Fibroblast of skin of left quadriceps (primary cell): ENCODE data around the gene TSPAN2.
A peak's percentile ranks its signal among the peaks of the same experiment; 100 is the strongest.

Source experiments
- DNase-seq, 2 experiments: peaks; one replicate each; pipeline ENCODE4 v3.0.0-alpha.2; 2013; ENCODE audit warnings: low read depth in 2 of 2

Gene TSPAN2

DNA sequence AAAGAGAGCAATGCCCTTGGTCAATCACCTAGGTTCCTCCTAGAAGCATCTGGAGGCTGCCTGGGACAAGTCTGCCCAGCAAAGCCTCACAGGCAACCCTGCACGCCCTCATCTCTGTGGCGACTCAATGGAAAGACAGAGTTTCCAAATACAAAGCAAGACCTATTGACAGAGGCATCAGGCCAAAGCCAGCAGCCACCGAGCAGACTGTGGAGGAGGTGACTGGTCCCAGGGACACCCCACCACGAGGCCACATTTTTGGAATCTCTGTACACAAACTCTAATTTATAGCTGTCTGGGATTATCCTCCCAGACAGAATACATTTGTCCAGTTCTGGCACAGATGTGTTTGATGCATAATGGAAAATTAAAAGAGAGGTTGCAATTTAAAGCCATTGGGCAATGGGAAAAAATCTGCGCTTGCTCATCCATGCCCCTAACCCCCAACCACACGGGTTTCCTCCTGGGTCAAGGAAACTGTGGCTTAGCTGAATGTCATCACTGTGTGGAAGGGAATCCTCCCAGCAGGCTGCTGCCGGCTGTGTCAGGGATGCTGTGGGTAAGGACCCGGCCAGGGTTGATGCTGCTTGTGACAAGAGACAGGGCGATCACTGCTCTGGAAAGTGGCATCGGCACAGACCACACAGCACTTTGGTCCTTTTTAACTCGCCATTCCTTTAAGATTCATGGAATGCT, 14.3 kb downstream of the TSPAN2 start:
- DNase-seq: no peak

DNA sequence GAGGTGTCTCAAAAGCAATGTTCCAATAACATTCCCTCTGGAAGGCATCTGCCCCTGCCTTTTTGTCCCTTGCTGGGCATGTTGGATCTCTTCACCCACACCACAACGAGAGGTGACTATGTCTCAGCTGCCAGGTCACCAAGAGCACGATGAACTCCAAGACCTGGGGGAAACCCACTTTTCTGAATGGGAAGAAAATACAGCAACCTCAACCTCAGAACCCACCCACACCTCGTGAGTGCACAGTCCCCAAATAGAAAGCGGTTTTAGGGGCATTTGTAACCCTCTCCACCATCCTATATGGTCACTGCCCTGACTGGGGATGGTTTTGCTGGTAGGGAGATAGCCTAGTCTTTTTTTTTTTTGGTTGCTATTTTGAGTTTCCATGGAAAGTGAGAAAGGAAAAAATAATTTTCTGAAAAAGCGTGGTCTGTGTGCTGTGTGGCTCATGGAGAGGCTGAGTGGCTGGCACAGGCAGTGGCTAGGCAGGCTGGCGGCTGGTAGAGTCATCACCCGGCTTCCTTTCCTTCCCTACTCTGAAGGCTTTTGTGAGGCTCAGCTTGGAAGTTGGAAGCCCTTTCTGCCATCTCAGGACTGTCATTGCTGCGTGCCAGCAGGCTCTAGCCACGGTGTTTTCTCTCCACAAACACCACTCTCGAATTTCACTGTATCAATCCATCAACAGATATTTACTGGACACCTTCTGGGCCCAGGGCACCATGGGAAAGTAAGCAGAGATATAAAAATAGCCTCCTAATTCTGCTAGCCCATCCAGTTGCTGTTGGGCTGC, 15.8 kb downstream of the TSPAN2 start:
- no peak for DNase-seq

DNA sequence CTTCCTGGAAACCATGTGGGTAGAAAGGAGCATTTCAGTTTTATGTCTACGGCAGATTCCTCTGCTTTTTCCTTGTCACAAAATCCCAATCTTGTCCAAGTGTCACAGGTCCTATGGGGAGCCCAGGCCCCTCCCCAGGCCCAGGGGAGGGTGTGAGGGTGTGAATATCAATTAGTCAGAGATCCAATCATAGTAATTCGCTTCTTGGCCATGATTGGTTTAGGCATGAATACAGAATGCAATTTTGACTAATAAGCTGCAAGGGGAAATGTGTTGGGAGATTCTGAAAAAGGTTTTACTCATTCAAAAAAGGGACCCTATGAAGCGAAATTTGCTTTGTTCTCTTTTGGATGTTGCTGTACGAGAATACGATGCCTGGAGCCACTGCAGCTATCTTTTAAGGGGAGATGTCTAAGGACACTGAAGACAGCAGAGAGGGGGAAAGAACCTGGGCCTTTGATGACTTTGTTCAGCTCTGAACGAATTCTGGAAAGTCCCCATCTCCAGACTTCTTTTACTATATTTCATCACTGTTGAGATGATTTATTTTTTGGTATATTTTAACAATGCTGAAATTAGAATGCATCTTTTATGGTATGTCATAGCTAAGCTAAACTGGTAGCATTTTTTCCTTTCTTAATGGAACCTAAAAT, 18.2 kb downstream of the TSPAN2 start:
- no peak for DNase-seq

DNA sequence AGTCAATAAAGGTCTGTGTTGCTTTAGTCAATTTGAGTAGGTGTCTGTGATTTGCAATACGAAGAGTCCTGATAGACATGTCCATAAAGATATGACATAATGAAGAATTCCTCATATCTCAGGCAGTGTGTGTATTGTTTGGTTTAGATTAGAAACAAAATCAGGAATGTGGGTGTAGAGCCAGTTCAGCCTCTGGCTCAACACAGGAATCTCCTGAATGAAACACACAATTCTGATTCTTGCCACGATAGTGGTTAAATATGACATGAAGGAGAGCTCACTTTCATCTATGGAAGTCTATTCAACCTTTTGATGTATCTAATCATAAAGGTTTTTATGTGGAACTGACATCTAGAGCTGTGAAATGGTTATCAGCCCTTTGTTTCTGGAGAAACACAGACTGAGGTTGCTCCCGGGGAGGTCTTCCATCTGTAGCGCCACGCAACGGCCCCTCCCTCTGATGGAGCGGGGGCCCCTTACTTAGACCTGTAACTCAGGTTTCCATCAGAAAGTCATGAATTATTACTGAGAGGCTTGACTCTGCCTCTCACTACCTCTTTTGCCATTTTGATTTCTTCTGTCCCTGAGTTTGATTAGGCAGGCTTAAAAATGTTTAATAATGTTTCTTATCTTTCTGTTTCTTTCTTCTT, 19.5 kb downstream of the TSPAN2 start:
- DNase-seq: no peak

DNA sequence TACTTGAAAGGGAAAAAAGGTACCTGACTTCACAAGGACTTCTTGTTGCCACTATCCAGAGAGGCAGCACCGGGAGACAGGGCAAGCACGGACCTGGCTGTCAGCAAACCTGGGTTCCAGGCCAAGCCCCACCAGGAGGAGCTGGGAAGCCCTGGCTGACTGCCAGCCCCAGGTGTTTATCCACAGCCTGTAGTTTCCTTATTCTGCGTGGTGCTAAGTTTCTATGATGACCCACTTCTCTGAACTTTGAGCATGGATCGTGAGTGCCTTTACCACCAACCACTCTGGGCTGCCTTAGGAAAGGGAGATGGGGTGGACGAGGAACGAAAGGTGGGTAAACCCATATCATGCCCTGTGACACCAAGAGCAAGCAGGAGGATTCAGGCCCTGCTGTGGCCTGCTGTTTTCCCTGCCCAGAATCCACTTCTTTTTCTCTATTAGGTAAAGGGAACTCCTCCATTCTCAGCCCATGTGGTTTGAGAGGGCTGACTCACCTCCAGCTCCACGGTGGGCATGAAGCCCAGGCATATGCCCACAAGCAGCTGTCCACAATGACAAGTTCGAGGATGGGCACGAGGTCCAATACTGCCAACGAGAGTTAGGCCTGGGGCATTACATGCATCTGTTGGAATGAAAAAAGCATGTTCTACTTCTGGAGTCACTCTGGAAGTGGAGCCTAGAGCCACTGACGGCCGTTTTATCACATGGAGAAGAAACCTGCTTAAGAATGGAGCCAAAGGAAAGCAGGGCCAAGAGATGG, 20.3 kb downstream of the TSPAN2 start:
- DNase-seq: no peak

DNA sequence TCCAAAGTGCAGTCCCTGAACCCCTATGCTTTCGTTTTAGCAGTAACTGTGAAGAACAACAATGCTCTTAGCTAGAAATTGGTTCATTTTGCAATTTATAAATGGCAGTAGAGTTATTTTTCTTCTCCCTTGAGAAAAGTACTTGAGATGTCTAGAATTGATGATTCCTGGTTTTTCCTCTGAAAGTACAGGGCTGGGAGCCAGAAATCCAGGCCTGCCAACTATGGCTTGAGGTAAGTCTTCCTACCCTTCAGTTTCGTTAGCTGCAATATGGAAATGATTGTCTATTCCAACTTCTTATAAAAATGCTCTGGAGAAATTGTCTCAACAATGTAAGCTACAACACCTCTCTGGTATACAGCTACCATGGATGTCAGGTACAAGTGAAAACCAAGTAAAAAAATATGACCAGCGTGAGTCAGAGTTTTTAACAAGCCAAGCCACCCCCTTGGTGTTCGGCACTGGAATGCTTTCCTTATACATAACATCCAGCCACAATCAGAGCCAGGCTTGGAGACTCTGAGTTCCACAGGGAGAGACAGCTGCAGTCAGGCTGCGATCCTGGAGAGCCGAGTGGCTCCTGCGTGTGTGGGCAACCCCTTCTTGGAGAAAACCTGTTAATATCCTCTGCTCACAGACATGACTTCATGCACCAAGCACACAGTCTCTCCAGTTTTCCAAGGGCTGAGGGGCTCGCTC, 22.0 kb downstream of the TSPAN2 start:
- DNase-seq: peak in 1 of 2 experiments; percentile 17

DNA sequence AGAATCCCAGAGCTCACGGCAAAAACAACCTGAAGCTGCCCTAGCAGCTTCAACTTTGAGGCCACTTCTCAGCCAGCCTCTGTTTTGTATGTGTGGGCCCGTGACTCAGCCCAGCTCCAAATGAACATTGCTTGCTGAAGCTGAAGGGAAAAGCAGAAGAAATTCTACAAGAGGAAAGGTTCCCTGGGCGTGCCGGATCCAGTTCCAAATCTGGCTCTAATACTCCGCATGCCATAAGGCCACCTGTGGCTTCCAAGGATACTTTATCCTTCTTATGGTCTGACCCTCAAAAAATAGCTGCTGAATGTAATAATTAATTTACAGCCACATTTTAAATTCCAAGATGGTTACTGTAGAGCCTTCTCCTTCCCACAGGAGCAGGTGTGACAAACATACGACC, 24.3 kb downstream of the TSPAN2 start:
- no peak for DNase-seq

DNA sequence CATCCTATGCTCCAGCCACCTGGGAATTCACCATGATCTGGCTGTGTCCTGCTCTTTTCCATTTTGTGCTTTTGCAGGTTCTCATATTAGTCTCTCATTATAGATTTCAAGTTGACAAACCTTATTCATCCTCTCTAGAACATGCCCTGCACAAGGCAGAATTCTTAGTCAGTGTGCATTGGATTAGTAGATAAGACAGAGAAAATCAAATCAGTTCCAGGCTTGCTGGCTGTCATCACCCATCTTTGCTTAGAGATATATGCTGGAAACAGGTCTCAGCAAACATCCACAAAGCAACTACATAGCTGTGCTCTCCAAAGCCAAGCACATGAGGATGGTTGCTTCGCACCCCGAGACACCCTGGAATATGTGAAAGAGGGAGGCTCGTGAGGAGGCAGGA, 24.8 kb downstream of the TSPAN2 start:
- DNase-seq: no peak

DNA sequence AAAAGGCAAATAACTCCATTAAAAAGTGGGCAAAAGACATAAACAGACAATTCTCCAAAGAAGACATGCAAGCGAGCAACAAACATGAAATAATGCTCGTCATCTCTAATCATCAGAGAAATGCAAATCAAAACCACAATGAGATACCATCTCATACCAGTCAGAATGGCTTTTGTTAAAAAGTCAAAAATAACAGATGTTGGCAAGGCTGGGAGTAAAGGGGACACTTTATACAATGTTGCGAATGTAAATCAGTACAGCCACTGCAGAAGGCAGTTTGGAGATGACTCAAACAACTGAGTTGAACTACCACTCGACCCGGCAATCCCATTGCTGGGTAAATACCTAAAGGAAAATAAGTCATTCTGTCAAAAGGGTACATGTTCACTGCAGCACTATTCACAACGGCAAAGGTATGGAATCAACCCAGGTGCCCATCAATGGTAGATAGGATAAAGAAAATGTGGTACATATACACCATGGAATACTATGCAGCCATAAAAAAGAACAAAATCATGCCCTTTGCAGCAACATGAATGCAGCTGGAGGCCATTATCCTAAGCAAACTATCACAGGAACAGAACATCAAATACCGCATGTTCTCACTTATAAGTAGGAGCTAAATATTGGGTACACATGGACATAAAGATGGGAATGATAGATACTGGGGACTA, 25.9 kb downstream of the TSPAN2 start:
- no peak for DNase-seq

DNA sequence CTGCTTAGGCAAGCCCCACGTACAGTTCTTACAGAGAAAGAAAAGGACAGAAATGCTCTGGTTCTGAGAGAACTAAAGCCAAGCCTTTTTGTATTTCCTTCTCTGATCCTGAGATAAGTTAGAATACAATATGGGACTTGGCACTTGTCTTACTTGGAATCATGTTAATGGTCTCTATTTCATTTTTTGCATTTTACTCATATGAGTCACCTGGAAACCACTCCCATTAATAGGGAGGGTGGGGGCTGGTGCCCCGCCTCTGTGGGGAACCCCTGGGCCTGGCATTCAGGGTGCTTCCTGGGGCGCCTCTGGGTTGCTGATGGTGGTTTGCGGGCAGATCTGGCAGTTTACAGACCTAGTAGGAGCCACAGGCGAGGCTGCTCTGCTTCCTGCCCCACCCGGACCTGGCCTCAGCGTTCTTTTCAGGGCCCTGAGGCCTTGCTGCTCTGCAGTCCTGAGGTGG, 26.7 kb downstream of the TSPAN2 start:
- no peak for DNase-seq

DNA sequence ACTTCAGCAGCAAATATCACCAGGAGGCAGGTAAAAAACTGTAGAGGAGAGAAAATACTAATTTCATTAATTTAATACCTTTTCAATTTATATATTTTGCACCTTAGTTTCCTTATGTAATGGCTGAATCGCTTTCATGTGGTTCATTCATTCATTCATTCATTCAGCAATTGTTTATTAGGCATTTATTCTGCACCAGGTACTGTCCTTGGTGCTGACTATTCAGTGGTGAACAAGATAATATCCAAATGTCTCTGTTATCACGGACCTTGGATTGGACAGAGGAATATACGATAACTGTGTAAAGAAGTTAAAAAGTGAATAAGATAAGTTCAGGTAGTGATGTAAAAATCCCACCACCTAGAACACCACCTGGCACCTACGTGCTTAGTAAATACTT, 28.8 kb downstream of the TSPAN2 start:
- DNase-seq: no peak

DNA sequence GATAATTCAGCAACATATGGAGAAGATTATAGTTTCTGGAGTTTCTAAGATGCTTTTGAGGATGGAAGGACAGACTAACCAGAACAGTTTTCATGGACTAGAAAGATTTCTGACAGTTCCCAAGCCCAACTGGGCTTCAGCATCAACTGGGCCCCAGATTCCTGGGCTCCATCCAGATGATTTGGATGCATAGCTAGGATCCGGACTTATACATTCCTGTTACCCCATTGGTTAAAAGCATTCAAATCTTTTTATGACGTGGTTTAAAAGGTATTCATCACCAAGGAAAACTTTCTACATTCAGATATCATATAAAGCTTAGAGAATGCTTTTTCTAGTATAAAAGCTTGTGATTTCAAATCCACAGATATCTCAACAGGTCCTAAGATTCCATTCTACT, 30.0 kb downstream of the TSPAN2 start:
- DNase-seq: peak in 1 of 2 experiments; percentile 28

DNA sequence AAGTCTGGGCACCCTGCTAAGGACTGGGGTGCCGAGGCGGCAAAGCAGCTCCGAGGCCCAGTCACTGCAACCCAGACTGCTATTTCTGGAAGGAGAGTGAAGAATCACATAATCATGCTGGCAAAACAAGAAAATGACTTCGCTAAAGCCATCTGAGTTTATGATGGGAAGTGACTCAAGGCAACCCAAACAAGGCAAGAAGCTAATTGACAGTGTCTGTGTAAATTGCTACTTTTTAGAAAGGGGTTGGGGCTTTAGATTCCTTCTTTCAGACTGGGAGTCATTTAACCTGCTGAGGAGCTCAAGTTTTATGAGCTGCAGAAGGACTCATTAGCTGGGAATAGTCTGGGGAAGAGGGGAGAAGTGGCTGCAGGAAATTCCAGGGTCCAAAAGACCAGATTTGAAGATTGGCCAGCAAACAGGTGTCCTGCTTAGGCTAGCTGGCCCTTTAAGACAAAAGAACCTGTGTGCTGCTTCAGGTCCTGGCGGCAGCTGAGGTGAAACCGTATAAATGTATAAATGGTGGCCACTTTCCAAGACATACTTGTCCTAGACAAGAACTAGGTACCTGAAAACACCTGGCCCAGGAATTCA, 31.5 kb downstream of the TSPAN2 start:
- DNase-seq: no peak

DNA sequence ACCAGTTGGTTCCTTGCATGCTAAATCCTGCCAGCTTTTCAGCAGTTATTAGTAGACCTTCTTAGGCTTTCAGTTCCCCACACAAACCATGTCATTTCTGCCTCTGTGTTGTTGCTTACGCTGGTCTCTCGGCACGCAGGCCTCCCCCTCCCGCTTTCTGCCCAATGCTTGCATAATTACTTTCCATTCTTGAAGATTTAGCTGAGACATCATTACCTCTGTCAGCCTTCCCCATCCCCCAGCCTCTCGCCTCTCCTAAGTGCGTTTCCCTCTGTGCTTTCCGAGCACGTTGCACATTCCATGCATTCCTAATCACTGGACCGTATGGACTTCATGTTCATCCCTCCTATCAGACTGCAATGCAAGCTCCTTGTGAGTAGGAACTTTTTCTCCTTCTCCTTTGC, 32.9 kb downstream of the TSPAN2 start:
- peak; percentile 69 to 75 for DNase-seq

DNA sequence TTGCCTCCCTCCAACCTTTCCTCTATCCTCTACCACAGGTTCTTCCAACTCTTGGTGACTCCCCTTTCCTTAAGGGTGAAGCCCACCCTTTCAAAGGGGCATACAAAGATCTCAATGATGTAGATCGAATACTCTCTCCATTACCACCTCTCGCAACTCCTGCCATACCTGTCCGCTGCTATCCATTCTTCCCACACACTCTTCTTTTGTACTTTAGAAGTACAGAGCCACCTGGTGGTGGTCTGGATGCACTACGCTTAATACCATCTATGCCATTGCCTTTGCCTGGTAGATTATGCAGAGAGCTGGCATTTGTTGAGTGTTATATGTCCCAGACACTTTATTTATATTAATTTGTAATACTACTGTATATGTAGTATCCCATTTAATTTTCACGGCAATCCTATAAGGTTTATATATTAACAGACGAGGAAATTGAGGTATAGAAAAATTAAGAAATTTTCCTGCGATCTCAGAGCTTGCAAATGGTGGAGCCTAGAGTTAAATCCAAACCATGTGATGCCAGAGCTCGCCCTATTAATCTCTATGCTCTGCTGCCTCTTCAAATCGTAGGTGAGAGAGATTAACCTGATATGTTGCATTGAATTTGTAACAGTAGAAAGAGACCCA, 36.7 kb downstream of the TSPAN2 start:
- DNase-seq: no peak

DNA sequence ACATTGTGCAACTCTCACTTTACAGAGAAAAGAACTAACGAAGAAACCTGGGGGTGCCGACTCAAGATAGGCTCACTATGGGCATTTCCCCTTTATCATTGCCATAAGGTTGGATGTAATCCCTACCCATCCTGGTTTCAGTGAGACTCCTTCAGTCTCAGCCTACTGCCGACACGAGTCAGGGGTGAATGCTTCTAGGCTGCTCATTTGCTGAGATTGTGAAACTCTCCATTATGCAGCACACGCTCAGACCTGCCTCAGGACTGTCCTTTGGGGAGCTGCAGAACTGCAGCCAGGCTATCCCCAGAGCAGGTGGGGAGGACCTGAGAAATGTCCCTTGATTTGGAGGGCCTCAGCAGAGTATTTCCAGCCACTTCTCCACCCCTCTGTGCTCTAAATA, 37.5 kb downstream of the TSPAN2 start:
- no peak for DNase-seq

DNA sequence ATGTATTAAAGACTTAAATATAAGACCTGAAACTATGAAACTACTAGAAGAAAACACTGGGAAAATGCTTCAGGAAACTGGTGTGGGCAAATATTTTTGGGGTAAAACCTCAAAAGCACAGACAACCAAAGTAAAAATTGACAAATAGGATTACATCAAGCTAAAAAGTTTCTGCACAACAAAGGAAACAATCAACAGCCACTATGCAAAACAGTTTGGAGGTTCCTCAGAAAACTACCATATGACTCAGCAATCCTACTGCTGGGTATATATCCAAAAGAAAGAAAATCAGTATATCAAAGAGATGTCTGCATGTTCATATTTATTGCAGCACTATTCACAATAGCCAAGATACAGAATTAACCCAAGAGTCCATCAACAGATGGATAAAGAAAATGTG, 42.6 kb downstream of the TSPAN2 start:
- no peak for DNase-seq

DNA sequence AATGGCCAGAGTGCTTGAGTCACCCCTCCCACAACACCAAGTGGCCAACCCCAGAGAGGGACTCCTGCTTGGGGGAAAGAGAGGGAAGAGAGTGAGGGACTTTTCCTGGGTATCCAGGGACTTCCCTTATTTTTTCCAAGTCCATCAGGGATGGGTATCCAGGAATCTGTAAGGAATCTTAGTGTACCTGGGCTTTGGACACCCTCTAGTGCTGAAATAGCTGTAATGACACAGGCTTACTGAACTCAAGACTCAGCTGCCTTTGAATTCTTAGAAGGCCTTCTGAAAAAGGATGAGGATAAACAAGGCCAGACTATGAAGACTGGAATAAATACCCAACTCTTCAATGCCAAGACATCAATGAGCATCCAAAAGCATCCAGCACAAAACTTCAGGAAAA, 47.6 kb downstream of the TSPAN2 start:
- DNase-seq: no peak

DNA sequence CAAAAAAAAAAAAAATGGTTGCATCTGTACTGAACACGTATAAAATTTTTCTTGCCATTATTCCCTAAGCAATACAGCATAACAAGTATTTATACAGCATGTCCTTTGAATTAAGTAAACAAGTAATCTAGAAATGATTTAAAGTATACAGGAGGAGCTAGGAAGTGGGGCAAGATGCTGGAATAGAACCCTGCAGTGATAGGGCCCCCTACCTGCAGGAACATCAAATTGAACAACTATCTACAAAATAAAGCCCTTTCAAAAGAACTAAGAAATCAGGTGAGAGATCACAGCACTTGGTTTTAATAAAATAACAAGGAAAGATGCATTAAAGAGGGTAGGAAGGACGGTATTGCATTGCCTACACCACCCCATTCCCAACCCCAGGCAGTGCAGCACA, 48.8 kb downstream of the TSPAN2 start:
- no peak for DNase-seq
